GM21526 (cell line): ENCODE measurements around the gene LRRFIP2.
"Not testable (repeated sequence)": the region's sequence is repeated elsewhere in the genome, so short reads cannot be mapped to it uniquely, and the experiment has no call there.

ENCODE experiments used
- ATAC-seq: cut with Tn5 transposase; IDR thresholded peaks from one replicate; pipeline ENCODE4 v1.9.1; 2021; ENCODE audit warnings: moderate library complexity; ENCODE audit not compliant: unreplicated experiment, low FRiP score

The LRRFIP2 gene

GRCh38 chr3:37174532-37175126, at the start of gene LRRFIP2:
Gene LRRFIP2 (minus strand): TSS chr3:37174582. CDS start chr3:37148983, 25,599 bp downstream.
- no peak for ATAC-seq

- no peak for ATAC-seq
These were observed 49.2 kb upstream of the LRRFIP2 start for GRCh38 chr3:37223576-37223975.

GRCh38 chr3:37223141-37223558, 48.8 kb upstream of the LRRFIP2 start:
- ATAC-seq = no peak

GRCh38 chr3:37222542-37222941, 48.2 kb upstream of the LRRFIP2 start:
- ATAC-seq = not testable (repeated sequence)

- ATAC-seq = no peak
These were observed 47.0 kb upstream of the LRRFIP2 start for GRCh38 chr3:37221407-37221806.

GRCh38 chr3:37219266-37219665, 44.9 kb upstream of the LRRFIP2 start:
- no peak for ATAC-seq

- ATAC-seq = no peak
These were observed 43.8 kb upstream of the LRRFIP2 start for GRCh38 chr3:37218206-37218605.

GRCh38 chr3:37217098-37217849, 42.9 kb upstream of the LRRFIP2 start:
- no peak for ATAC-seq

GRCh38 chr3:37216597-37217097, 42.3 kb upstream of the LRRFIP2 start:
- no peak for ATAC-seq

- no peak for ATAC-seq
These were observed 39.7 kb upstream of the LRRFIP2 start for GRCh38 chr3:37214076-37214475.

GRCh38 chr3:37210230-37210629, 35.8 kb upstream of the LRRFIP2 start:
- ATAC-seq = no peak

GRCh38 chr3:37208576-37208975, 34.2 kb upstream of the LRRFIP2 start:
- ATAC-seq = not testable (repeated sequence)

GRCh38 chr3:37208008-37208407, 33.6 kb upstream of the LRRFIP2 start:
- ATAC-seq = not testable (repeated sequence)

- ATAC-seq = not testable (repeated sequence)
These were observed 31.7 kb upstream of the LRRFIP2 start for GRCh38 chr3:37206041-37206440.

- no peak for ATAC-seq
These were observed 29.9 kb upstream of the LRRFIP2 start for GRCh38 chr3:37204314-37204713.

GRCh38 chr3:37202035-37202434, 27.7 kb upstream of the LRRFIP2 start:
- ATAC-seq = no peak

- ATAC-seq = no peak
These were observed 25.8 kb upstream of the LRRFIP2 start for GRCh38 chr3:37200141-37200540.

GRCh38 chr3:37198996-37199395, 24.6 kb upstream of the LRRFIP2 start:
- no peak for ATAC-seq

- no peak for ATAC-seq
These were observed 24.2 kb upstream of the LRRFIP2 start for GRCh38 chr3:37198547-37198946.

- ATAC-seq = no peak
These were observed 23.5 kb upstream of the LRRFIP2 start for GRCh38 chr3:37197810-37198371.

- no peak for ATAC-seq
These were observed 20.2 kb upstream of the LRRFIP2 start for GRCh38 chr3:37194533-37194932.

GRCh38 chr3:37190667-37191066, 16.3 kb upstream of the LRRFIP2 start:
- ATAC-seq = no peak
